Lower leg skin (tissue), 4 donors: ENCODE measurements around the gene SRGAP1. TPM values are rescaled to one million over a fixed set of nuclear protein-coding genes. Genes with fewer than 3 reads are reported as not detected.

Experiments used
- DNase-seq, 2 donors: peaks; one replicate each; pipeline ENCODE4 v3.0.0-alpha.2; 2019; ENCODE audit warnings: low spot score in 2 of 2
- H3K4me3 ChIP-seq: fragments of 200-600 bp; sonication (generic); 2 replicates; pipeline ENCODE4 v1.5.1; 2017; ENCODE audit warnings: mild to moderate bottlenecking, low read depth; ENCODE audit not compliant: poor library complexity, severe bottlenecking
- POLR2A ChIP-seq, 2 donors: fragments of 450-650 bp; IDR thresholded peaks; one replicate each; pipeline ENCODE4 v1.6.1; 2016 to 2017; ENCODE audit warnings: antibody characterized with exemption in 2 of 2, mild to moderate bottlenecking in 1 of 2, moderate library complexity in 1 of 2
- WGBS, 2 donors: methylation state at CpG; one replicate each; pipeline ENCODE4 v1.1.5; 2018; 5-methylcytosine and 5-hydroxymethylcytosine counted together
- intact Hi-C: fragments of 100-400 bp; cut with DNase I; formaldehyde crosslinking; loops from one replicate; pipeline ENCODE4 v1.15.0; 2023; ENCODE audit warnings: low total_unique reads
- total RNA-seq, 4 donors: library from RNA; depleted of rRNA; stranded (reverse); fragments of >200 nt; gene quantifications; one replicate each; pipeline ENCODE4 v1.1.0, GENCODE V29; 2016
- TF ChIP-seq, protein P1 (sequence below), 3 donors: fragments of 450-650 bp; IDR thresholded peaks; one replicate each; pipeline ENCODE4 v1.5.1; 2016; ENCODE audit warnings: antibody characterized with exemption in 3 of 3, mild to moderate bottlenecking in 3 of 3, moderate library complexity in 2 of 3

Gene SRGAP1
- total RNA-seq, 4 donors from 2014 or later = 1.3 to 6.0 (median 1.7) TPM

DNA sequence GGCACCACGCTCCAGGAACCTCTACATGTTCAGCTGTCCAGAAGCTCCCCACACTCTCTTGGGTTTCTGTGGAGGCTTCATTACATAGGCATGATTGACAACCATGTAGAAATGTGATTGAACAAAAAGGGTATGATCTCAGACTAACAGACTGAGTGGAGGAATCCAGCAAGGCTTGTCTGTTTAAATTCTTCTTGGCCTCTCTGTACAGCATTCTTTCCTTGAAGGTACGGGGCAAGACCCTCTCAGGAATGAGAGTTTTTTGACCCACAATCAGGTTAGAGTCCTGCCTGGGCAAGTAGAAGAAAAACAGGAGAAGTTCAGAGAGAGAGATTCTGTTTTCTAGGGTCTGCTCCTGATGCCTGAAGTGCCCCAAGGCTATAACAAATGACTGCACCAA is 40.9 kb downstream of the SRGAP1 start:
- TF ChIP-seq, protein P1, sequence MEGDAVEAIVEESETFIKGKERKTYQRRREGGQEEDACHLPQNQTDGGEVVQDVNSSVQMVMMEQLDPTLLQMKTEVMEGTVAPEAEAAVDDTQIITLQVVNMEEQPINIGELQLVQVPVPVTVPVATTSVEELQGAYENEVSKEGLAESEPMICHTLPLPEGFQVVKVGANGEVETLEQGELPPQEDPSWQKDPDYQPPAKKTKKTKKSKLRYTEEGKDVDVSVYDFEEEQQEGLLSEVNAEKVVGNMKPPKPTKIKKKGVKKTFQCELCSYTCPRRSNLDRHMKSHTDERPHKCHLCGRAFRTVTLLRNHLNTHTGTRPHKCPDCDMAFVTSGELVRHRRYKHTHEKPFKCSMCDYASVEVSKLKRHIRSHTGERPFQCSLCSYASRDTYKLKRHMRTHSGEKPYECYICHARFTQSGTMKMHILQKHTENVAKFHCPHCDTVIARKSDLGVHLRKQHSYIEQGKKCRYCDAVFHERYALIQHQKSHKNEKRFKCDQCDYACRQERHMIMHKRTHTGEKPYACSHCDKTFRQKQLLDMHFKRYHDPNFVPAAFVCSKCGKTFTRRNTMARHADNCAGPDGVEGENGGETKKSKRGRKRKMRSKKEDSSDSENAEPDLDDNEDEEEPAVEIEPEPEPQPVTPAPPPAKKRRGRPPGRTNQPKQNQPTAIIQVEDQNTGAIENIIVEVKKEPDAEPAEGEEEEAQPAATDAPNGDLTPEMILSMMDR (IDR thresholded peaks at IDR 0.05) = no peak
- TF ChIP-seq POLR2A (IDR thresholded peaks at IDR 0.05) = no peak
- DNase-seq = no peak
- H3K4me3 ChIP-seq = no peak overlapping the region
- intact Hi-C loops = no loop called here
- 93 to 94% methylated on average over 2 of the region's 2 CpGs for WGBS, 2 donors

DNA sequence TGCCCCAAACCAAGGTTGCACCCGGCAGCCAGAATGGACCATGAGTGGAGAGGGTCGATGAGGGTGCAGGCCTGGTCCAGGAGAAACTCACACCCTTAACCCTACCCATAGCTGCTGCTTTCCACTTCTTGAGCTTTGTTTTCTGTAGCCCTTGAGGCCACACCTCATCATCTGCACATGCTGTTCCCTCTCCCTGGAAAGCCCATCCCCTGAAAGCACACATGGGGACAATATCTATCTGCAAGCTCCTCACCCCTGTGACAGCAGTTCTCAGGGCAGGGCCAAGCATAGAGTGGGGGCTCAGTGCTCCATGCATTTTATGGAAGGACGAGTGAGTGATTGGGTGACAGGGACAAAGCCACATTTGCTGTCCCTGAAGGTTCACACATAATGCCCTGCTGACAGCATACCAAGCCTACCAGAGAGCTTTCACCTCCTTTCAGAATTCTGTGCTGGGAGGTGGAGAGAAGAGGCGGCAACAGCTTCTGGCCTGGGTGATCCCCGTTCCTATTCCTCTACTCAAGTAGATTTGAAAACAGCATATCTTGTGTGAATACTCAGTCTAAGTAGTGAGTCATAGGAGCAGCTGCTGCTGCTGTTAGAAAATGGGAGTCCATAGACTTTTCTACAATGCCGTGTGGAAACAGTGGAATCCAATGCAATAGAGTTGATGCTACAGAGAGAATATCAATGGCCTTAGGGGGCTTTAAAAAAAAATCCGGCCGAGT is 44.6 kb downstream of the SRGAP1 start:
- intact Hi-C loops = no loop called here
- no peak for DNase-seq
- WGBS, 2 donors = 89 to 94% methylated on average over 8 of the region's 8 CpGs
- H3K4me3 ChIP-seq = no peak overlapping the region
- TF ChIP-seq, protein P1 (IDR thresholded peaks at IDR 0.05) = no peak
- no peak for TF ChIP-seq POLR2A (IDR thresholded peaks at IDR 0.05)

DNA sequence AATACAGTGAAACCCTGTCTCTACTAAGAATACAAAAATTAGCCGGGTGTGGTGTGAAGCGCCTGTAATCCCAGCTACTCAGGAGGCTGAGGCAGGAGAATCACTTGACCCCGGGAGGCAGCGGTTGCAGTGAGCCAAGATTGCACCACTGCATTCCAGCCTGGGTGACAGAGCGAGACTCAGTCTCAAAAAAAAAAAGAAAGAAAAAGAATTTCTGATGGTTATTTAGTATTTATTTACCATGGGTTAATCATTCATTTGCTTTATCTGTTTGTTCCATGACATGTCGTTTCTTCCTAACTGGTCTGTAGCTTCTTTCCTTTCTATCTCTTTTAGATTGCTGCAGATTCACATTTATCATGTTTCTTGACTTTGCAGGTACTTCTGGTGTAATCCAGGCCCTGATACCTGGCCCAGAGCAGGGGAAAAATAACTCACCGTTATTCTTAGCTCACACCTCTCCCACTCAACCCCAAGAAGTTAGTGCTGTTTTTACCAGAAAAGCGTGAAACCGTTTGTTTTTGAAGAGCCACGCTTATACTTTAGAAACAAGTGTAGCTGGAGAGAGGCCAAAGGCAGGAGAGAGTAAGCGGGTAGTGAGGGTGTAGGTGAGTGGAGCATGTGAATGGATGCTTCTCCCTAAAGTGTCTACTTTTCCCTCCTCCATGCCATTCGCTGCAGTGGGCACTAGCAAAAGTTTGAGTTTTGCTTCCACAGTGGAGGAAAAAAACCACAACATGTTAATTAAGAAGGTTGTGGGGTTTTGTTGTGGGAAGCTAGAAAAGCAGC is 45.4 kb downstream of the SRGAP1 start:
- H3K4me3 ChIP-seq = no peak overlapping the region
- intact Hi-C loops = no loop called here
- WGBS, 2 donors = 92 to 93% methylated on average over 12 of the region's 12 CpGs
- no peak for DNase-seq
- no peak for TF ChIP-seq POLR2A (IDR thresholded peaks at IDR 0.05)
- TF ChIP-seq, protein P1 (IDR thresholded peaks at IDR 0.05) = no peak

DNA sequence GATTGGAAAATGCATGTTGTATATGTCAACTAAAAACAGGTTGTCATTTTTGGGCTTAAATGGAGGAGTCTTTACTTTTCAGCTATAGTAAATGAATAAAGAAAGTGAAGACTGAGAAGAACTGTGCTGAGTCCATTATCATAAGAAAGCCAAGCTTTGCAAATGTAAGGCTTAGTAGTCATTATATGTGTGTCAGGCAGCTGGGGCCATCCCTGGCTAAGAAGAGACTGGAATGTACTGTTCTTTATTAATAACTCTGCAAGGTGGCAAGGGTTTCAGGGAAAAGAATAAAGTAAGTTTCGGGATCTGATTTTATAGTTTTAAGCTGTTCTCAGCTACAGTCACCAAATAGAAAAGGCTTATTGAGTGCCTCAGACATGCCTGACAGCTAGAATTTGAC is 48.7 kb downstream of the SRGAP1 start:
- 76 to 88% methylated on average over 1 of the region's 1 CpG for WGBS, 2 donors
- no peak for DNase-seq
- TF ChIP-seq, protein P1 (IDR thresholded peaks at IDR 0.05) = no peak
- no peak overlapping the region for H3K4me3 ChIP-seq
- intact Hi-C loops = no loop called here

DNA sequence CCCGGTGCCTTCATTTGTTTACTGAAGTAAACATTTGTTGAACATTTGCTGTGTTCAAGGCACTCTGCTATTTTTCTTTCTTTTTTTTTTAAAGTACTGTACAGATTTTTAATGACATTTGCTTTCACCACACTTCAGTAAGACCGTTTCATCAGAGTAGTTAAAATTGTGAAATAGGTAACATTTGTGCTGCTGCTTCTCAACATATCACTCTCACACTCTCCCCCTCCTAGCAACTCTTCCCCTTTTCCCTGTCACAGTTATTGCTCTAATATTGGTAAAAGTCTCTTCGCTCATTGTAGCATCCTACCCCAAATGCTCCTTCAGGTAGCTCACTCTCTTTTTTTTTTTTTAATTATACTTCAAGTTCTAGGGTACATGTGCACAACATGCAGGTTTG is 49.6 kb downstream of the SRGAP1 start:
- DNase-seq = no peak
- no peak overlapping the region for H3K4me3 ChIP-seq
- no peak for TF ChIP-seq POLR2A (IDR thresholded peaks at IDR 0.05)
- TF ChIP-seq, protein P1 (IDR thresholded peaks at IDR 0.05) = no peak
- intact Hi-C loops = no loop called here
- WGBS, 2 donors = 71 to 81% methylated on average over 3 of the region's 3 CpGs
